Adipocyte (in vitro differentiated cells): ENCODE data around the gene SLC39A9.
"Not testable (repeated sequence)": the region's sequence is repeated elsewhere in the genome, so short reads cannot be mapped to it uniquely, and the experiment has no call there.

Source experiments
- DNase-seq: peaks from one replicate; pipeline ENCODE4 v3.0.0-alpha.2; 2015; ENCODE audit warnings: low read depth
- H3K27me3 ChIP-seq: replicated peaks from 2 replicates; pipeline ENCODE4 v1.7.0; 2013; ENCODE audit warnings: mild to moderate bottlenecking, low read length, moderate library complexity; ENCODE audit not compliant: control insufficient read depth, insufficient read depth
- H3K36me3 ChIP-seq: 2 replicates; pipeline ENCODE4 v1.7.0; 2013; ENCODE audit warnings: low read length, mild to moderate bottlenecking, moderate library complexity; ENCODE audit not compliant: control insufficient read depth, insufficient read depth, severe bottlenecking
- H3K4me1 ChIP-seq: 2 replicates; pipeline ENCODE4 v1.7.0; 2013; ENCODE audit warnings: mild to moderate bottlenecking, low read length, moderate library complexity; ENCODE audit not compliant: control insufficient read depth, insufficient read depth
- H3K4me3 ChIP-seq: 2 replicates; pipeline ENCODE4 v1.7.0; 2013; ENCODE audit warnings: mild to moderate bottlenecking, low read length, moderate library complexity
- H3K9ac ChIP-seq: 2 replicates; pipeline ENCODE4 v1.7.0; 2013; ENCODE audit warnings: mild to moderate bottlenecking, low read length, moderate library complexity
- H3K9me3 ChIP-seq: 2 replicates; pipeline ENCODE4 v1.7.0; 2013; ENCODE audit warnings: mild to moderate bottlenecking, low read length, moderate library complexity; ENCODE audit not compliant: control insufficient read depth

SLC39A9 gene

DNA sequence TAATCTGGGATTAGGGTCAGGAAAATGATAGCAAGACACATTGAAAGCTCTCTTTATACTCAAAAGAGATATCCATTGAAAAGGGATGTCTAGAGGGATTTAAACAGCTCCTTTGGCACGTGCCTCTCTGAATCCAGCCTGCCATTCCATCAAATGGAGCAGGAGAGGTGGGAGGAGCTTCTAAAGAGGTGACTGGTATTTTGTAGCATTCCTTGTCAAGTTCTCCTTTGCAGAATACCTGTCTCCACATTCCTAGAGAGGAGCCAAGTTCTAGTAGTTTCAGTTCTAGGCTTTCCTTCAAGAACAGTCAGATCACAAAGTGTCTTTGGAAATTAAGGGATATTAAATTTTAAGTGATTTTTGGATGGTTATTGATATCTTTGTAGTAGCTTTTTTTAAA is 60.6 kb downstream of the SLC39A9 start:
- no peak for DNase-seq
- H3K4me1 ChIP-seq, result no peaks in the 10 kb centered on the region
- H3K4me3 ChIP-seq, result no peak overlapping the region
- no peak overlapping the region for H3K9ac ChIP-seq
- peaks cover 60% of the 10 kb centered on the region for H3K36me3 ChIP-seq
- no peaks in the 10 kb centered on the region for H3K9me3 ChIP-seq
- H3K27me3 ChIP-seq, result no peaks in the 10 kb centered on the region

DNA sequence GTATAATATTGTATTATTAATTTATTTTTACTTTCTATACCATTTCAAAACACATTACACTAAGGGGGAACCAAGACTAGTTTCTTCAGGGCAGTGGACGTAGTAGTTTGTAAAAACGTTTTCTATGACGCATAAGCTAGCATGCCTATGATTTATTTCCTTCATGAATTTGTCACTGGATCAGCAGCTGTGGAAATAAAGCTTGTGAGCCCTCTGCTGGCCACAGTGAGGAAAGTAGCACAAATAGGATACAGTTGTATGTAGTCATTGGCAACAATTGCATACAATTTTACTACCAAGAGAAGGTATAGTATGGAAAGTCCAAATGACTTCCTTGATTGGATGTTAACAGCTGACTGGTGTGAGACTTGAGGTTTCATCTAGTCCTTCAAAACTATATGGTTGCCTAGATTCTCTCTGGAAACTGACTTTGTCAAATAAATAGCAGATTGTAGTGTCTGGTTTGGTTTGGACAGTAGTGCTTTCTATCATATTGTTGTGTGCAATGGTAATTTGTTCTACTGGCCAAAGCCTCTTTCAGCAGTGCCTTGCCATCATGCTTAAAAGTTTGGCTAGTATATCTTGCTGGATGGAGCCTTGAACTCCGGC is 61.7 kb downstream of the SLC39A9 start:
- H3K9ac ChIP-seq, result no peak overlapping the region
- no peaks in the 10 kb centered on the region for H3K9me3 ChIP-seq
- H3K36me3 ChIP-seq, result peaks cover 51% of the 10 kb centered on the region
- H3K4me1 ChIP-seq, result no peaks in the 10 kb centered on the region
- H3K4me3 ChIP-seq, result no peak overlapping the region
- no peaks in the 10 kb centered on the region for H3K27me3 ChIP-seq
- peak; percentile 95 for DNase-seq

DNA sequence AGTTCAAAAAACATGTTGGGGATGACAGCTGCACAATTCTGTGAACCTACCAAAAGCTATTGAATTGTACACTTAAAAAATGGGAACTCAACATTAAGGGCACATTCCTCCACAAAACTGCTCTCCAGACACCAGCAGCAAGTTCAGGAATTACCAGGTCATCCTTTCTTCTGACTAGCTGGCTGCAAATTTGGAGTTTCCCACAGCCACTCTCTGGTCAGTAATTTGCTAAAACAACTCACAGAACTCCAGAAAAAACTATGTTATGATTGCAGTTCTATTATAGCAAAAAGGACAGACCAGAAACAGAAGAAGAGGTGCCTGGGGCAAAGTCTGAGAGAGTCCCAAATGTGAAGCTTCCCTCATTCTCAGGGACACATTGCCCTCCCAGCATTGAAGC is 65.9 kb downstream of the SLC39A9 start:
- peaks cover 18% of the 10 kb centered on the region for H3K36me3 ChIP-seq
- no peaks in the 10 kb centered on the region for H3K4me1 ChIP-seq
- no peaks in the 10 kb centered on the region for H3K9me3 ChIP-seq
- DNase-seq, result no peak
- H3K27me3 ChIP-seq, result no peaks in the 10 kb centered on the region
- no peak overlapping the region for H3K9ac ChIP-seq
- H3K4me3 ChIP-seq, result no peak overlapping the region

DNA sequence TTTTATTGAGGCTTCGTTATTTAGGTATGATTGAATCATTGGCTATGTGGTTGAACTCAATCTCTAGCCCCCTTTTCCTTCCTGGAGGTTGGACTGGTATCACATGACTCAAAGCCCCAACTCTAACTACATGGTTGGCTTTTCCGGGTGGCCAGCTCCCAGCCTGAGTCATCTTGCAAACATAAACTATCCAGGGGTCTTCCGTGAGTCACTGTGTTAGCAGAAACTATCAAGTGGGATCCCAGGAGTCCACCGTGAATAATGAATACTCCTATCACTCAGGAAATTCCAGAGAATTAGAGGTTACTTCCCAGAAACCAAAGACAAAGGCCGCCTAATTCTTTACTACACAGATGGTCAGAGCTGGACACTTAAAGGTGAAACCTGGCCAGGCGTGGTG is 66.3 kb downstream of the SLC39A9 start:
- no peaks in the 10 kb centered on the region for H3K9me3 ChIP-seq
- no peak overlapping the region for H3K9ac ChIP-seq
- peak; percentile 34 for DNase-seq
- H3K27me3 ChIP-seq, result no peaks in the 10 kb centered on the region
- peaks cover 15% of the 10 kb centered on the region for H3K36me3 ChIP-seq
- H3K4me1 ChIP-seq, result no peaks in the 10 kb centered on the region
- H3K4me3 ChIP-seq, result no peak overlapping the region

DNA sequence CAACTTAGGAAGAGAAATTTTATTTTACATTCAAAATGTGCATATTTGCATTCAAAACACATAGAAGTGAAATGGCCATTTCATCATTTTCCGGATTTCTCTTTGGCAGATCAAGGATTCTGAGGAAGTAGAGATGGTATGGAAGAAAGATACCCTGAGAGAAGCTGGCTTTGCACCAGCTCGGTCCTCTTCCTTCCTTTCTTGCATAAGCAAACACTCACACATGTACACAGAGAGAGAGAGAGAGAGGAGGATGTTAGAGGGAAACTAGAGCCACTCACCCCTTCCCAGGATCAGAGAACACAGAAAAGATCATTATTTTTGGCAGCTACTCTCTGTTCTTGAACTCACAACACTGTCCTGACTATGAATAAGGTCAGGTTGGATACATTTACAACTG is 70.5 kb downstream of the SLC39A9 start:
- no peak for DNase-seq
- H3K9ac ChIP-seq, result no peak overlapping the region
- H3K4me1 ChIP-seq, result peaks cover 6% of the 10 kb centered on the region
- no peaks in the 10 kb centered on the region for H3K9me3 ChIP-seq
- no peak overlapping the region for H3K4me3 ChIP-seq
- no peaks in the 10 kb centered on the region for H3K27me3 ChIP-seq
- no peaks in the 10 kb centered on the region for H3K36me3 ChIP-seq

DNA sequence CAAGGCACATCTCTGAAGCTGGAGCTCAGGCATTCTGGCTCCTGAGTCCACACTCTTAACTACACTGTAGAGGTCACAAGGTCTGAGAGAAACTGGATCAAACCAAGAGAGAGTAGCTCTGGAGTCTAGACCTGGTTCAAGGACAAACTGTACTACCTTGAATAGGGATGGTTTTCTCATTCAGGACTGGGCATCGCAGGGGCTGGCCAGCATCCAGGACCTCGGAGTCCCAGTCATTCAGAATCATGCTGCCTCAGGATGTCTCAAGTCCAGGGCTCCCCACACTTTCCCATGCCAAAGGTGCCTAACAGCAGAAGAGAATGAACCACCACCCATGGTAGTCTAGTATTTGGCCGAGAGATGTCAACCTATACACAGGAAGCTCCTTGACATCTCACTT is 72.9 kb downstream of the SLC39A9 start:
- Histone ChIP-seq H3K4me3 (no peak overlapping the region), H3K36me3 (no peaks in the 10 kb centered on the region), H3K4me1 (peaks cover 6% of the 10 kb centered on the region), H3K27me3 (no peaks in the 10 kb centered on the region), H3K9me3 (no peaks in the 10 kb centered on the region), H3K9ac (no peak overlapping the region)
- DNase-seq, result no peak

DNA sequence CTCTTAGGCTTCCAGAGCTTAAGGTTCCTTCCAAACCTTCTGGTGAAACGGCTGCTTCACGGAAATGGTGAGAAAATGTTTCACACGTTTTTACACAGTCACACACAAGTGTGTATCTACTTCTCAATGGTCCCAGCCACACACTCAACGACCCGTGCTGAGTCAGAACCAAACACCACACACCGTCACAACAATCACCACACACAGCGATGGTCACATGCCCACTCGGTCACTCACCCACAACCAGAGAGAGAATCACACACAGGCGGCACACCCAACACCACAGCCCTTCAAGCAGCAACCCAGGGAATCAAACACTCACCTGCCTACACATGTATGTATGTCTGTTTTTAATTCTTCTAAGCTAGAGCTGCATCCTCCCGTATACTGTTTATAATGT is 73.4 kb downstream of the SLC39A9 start:
- no peak overlapping the region for H3K4me3 ChIP-seq

DNA sequence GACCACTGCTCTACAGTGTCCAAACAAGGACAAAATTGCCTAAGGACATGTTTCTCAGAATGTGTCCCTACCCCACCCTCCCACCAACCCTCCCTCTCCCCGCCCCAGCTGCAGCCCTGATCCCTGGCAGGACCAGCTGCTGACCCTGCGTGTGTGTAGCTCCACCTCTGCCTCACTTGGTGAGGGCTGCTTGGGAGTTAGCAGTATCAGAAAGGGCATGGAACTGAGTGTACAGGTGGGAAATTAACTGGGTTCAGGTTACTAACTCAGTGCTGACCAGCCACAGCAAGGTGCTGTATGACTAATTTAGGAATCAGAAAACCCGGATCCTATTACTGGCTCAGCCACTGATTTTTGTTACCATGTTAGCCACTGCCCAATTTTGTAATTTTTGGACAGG is 74.8 kb downstream of the SLC39A9 start:
- Histone ChIP-seq H3K9me3 (no peaks in the 10 kb centered on the region), H3K9ac (no peak overlapping the region), H3K27me3 (no peaks in the 10 kb centered on the region), H3K4me1 (peaks cover 6% of the 10 kb centered on the region), H3K36me3 (no peaks in the 10 kb centered on the region), H3K4me3 (no peak overlapping the region)
- no peak for DNase-seq

More for the DNA sequence above, 73.4 kb downstream of the SLC39A9 start:
- Histone ChIP-seq H3K4me1 (peaks cover 6% of the 10 kb centered on the region), H3K9me3 (no peaks in the 10 kb centered on the region), H3K9ac (no peak overlapping the region), H3K36me3 (no peaks in the 10 kb centered on the region), H3K27me3 (no peaks in the 10 kb centered on the region)
- DNase-seq, result no peak

DNA sequence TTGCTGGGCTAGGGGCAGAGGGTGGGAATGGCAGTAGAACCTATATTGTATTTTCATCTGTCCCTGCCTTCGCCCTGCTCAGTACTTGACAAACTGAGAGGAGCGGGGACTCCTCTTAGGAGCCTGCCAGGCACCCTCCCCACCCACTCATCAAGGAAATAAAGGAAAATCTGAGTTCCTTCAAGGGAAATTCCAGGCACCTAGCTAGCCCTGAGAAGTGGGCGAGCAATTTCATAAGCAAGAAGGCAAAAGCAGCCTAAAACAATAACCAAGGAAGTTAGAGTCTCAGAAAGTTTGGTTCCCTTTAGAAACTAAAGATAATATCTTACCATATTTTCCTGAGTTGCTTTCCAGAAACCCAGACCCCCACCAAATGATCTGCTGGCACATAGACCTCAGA is 75.5 kb downstream of the SLC39A9 start:
- Histone ChIP-seq H3K9me3 (no peaks in the 10 kb centered on the region), H3K36me3 (no peaks in the 10 kb centered on the region), H3K27me3 (no peaks in the 10 kb centered on the region), H3K9ac (no peak overlapping the region), H3K4me3 (no peak overlapping the region), H3K4me1 (peaks cover 6% of the 10 kb centered on the region)
- no peak for DNase-seq

DNA sequence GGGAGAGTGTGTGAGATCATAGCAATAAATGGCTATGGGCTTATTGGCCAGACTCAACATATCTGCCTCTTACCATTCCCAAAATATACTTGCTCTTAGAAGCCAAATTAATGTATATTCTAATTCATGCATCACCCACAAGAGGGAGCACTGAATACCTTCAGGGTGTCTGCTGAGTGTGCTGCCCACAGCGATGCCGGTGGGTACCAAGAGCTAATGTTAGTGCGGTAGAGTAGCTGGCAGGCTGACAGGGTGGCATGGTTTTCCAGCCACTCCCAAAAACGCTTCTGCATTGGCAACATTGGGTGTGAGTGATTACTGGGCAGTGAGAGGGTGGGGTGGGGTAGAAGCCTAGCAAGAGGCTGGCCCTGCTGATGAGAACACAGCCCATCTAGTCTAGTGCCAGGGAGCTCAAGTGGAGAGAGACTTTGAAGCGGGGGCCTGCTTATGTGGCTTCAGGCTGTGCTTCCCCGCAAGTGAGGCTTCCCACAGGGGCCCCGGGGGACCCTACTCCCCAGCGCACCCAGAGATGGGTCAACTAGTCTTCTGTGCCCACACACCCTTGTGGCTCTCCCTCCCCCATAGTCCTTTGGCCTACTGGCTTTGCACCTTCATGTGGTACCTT is 76.8 kb downstream of the SLC39A9 start:
- Histone ChIP-seq H3K27me3 (no peaks in the 10 kb centered on the region), H3K9ac (no peak overlapping the region), H3K4me1 (peaks cover 6% of the 10 kb centered on the region), H3K9me3 (no peaks in the 10 kb centered on the region), H3K4me3 (no peak overlapping the region), H3K36me3 (no peaks in the 10 kb centered on the region)
- DNase-seq, result no peak

DNA sequence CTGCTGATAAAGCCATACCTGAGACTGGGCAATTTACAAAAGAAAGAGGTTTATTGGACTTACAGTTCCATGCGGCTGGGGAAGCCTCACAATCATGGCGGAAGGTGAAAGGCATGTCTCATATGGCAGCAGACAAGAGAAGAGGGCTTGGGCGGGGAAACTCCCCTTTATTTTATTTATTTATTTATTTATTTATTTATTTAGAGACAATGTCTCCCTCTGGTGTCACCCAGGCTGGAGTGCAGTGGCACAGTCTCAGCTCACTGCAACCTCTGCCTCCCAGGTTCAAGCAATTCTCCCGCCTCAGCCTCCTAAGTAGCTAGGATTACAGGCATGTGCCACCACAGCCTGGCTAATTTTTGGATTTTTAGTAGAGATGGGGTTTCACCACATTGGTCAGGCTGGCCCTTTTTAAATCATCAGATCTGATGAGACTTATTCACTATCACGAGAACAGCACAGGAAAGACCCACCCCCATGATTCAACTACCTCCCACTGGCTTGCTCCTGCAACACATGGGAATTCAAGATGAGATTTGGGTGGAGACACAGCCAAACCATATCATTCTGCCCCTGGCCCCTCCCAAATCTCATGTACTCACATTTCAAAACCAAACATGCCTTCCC is 78.4 kb downstream of the SLC39A9 start:
- not testable (repeated sequence) for H3K4me3 ChIP-seq, H3K36me3 ChIP-seq, H3K9me3 ChIP-seq, H3K4me1 ChIP-seq, H3K9ac ChIP-seq, H3K27me3 ChIP-seq, DNase-seq
